KOPT-K1 (cell line): ENCODE data around the gene GPRC5C.
"Not testable (repeated sequence)": the region's sequence is repeated elsewhere in the genome, so short reads cannot be mapped to it uniquely, and the experiment has no call there.

Source experiments
- H3K27ac ChIP-seq: fragments of 200-600 bp; sonication (generic); 2 replicates; pipeline ENCODE4 v1.5.1; 2016; ENCODE audit warnings: antibody characterized with exemption, mild to moderate bottlenecking, low read depth, low read length; ENCODE audit not compliant: poor library complexity, severe bottlenecking
- H3K36me3 ChIP-seq: fragments of 200-600 bp; sonication (generic); 2 replicates; pipeline ENCODE4 v1.5.1; 2017; ENCODE audit warnings: antibody characterized with exemption, mild to moderate bottlenecking, low read length, moderate library complexity; ENCODE audit not compliant: insufficient read depth
- H3K9me3 ChIP-seq: fragments of 200-600 bp; sonication (generic); 2 replicates; pipeline ENCODE4 v1.5.1; 2017; ENCODE audit warnings: antibody characterized with exemption, low read length, mild to moderate bottlenecking; ENCODE audit not compliant: insufficient read depth, poor library complexity, severe bottlenecking

Gene GPRC5C

DNA sequence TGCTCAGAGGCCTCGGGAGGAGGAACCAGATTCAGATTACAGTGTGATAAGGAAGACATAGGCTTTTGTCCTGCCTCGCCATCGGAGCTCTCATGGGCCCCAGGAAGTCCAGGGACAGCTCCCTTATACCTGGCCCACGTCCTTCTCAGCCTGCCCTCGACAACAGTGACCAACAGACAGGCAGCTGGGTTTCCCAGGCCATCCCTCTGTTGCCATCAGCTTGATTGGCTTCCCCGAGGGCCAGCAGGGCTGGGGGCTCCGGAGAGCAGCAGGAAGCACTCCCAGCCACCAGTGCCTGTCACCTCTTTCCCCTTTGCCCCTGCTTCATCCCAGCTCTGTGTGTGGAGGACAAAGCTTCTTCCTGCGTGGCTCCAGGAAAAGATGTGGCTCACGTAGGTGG is 52.2 kb downstream of the GPRC5C start:
- Histone ChIP-seq H3K27ac (no peak overlapping the region), H3K9me3 (peaks cover 14% of the 10 kb centered on the region), H3K36me3 (peaks cover 56% of the 10 kb centered on the region)

- Histone ChIP-seq H3K36me3 (peaks cover 56% of the 10 kb centered on the region), H3K9me3 (peaks cover 14% of the 10 kb centered on the region), H3K27ac (no peak overlapping the region)
These were observed 53.3 kb downstream of the GPRC5C start for GRCh38 chr17:74485022-74485743.

DNA sequence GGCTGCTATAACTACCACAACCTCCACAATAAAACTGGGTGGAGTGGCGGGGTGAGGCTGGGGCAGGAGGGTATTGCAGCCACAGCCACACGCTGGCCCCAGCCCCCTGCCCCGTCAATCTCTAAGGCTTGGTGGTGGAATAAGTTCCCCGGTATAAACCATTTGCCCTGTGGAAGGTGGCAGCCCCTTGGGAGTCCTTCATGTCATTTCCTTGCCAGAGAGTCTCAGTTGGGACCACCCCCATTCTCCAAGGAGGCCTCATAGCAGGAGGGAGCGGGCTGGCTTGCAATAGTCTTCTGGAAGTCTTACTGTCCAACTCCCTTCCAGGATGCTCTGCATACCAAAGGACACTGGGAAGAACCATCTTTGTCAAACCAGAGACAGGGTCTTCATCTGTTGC is 54.0 kb downstream of the GPRC5C start:
- H3K9me3 ChIP-seq = peaks cover 14% of the 10 kb centered on the region
- peaks cover 56% of the 10 kb centered on the region for H3K36me3 ChIP-seq
- no peak overlapping the region for H3K27ac ChIP-seq

GRCh38 chr17:74488276-74488675 is 56.4 kb downstream of the GPRC5C start:
- peaks cover 14% of the 10 kb centered on the region for H3K9me3 ChIP-seq
- H3K27ac ChIP-seq = not testable (repeated sequence)
- peaks cover 42% of the 10 kb centered on the region for H3K36me3 ChIP-seq

DNA sequence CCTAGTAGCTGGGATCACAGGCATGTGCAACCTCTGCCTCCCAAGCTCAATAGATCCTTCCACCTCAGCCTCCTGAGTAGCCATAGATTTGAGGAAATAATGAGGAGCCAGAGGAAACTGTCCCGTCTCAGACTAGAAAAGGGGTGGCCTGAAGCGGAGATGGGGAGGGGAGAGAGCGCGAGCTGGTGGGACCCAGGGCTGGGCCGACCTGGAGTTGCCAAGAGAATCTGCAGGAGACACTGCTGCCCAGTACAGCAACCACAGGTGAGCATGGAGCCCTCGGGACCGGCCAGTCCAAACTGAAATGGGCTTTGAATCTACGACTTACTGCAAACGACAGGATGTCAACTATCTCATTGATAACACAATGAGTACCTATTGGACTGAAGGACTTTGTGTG is 58.8 kb downstream of the GPRC5C start:
- no peak overlapping the region for H3K27ac ChIP-seq
- peaks cover 18% of the 10 kb centered on the region for H3K36me3 ChIP-seq
- peaks cover 14% of the 10 kb centered on the region for H3K9me3 ChIP-seq

- peaks cover 14% of the 10 kb centered on the region for H3K9me3 ChIP-seq
- H3K27ac ChIP-seq = no peak overlapping the region
- H3K36me3 ChIP-seq = peaks cover 9% of the 10 kb centered on the region; the same call in 1 of the 2 replicates
These were observed 59.7 kb downstream of the GPRC5C start for GRCh38 chr17:74491626-74492025.

- no peaks in the 10 kb centered on the region for H3K36me3 ChIP-seq
- H3K27ac ChIP-seq = no peak overlapping the region
- peaks cover 6% of the 10 kb centered on the region for H3K9me3 ChIP-seq
These were observed 61.5 kb downstream of the GPRC5C start for GRCh38 chr17:74493331-74493833.
